HepG2 (cell line): ENCODE measurements around the gene SERPINA3. TPM values are rescaled to one million over a fixed set of nuclear protein-coding genes. Genes with fewer than 3 reads are reported as not detected.

Experiments
- KDM3A ChIP-seq: IDR thresholded peaks from 2 replicates; pipeline ENCODE4 v1.6.1; 2018; ENCODE audit warnings: low read depth, missing compliant biosample characterization
- SCMH1 ChIP-seq: sonication (generic); formaldehyde crosslinking; IDR thresholded peaks from 2 replicates; pipeline ENCODE4 v1.9.0; 2021; ENCODE audit warnings: missing genetic modification reagents, mild to moderate bottlenecking, borderline replicate concordance
- SMAD1 ChIP-seq: sonication (generic); formaldehyde crosslinking; IDR thresholded peaks from 2 replicates; pipeline ENCODE4 v1.4.0; 2020; ENCODE audit warnings: missing genetic modification reagents, low read depth, mild to moderate bottlenecking, borderline replicate concordance
- SRF ChIP-seq: IDR thresholded peaks from 2 replicates; pipeline ENCODE4 v1.6.1; 2011; ENCODE audit warnings: mild to moderate bottlenecking, low read depth, low read length, moderate library complexity
- ZBTB3 ChIP-seq: sonication (generic); formaldehyde crosslinking; IDR thresholded peaks from 2 replicates; pipeline ENCODE4 v1.4.0; 2020; ENCODE audit warnings: low read depth, mild to moderate bottlenecking, moderate library complexity, missing genetic modification reagents, borderline replicate concordance
- ZBTB40 ChIP-seq, 2 experiments: fragments of 450-650 bp in 1 of 2; sonication (generic) in 1 of 2; formaldehyde crosslinking in 1 of 2; IDR thresholded peaks; 2 replicates each; pipeline versions ENCODE4 v1.6.1 to v1.8.0; 2016 to 2022; ENCODE audit warnings: antibody characterized with exemption in 1 of 2, mild to moderate bottlenecking in 1 of 2, missing genetic modification reagents in 1 of 2
- ZNF230 ChIP-seq: sonication (generic); formaldehyde crosslinking; IDR thresholded peaks from 2 replicates; pipeline ENCODE4 v1.4.0; 2020; ENCODE audit warnings: mild to moderate bottlenecking, missing genetic modification reagents
- ZNF775 ChIP-seq: sonication (generic); formaldehyde crosslinking; IDR thresholded peaks from 2 replicates; pipeline ENCODE4 v1.4.0; 2020; ENCODE audit warnings: missing genetic modification reagents, mild to moderate bottlenecking, moderate library complexity, borderline replicate concordance
- ZNF83 ChIP-seq: sonication (generic); formaldehyde crosslinking; IDR thresholded peaks from 2 replicates; pipeline ENCODE4 v1.4.0; 2020; ENCODE audit warnings: missing genetic modification reagents, mild to moderate bottlenecking, borderline replicate concordance
- polyA plus RNA-seq, 8 experiments: library from polyadenylated mRNA; depleted of rRNA in 3 of 8; stranded (reverse) in 7 of 8; unstranded in 1 of 8; fragments of >200 nt; fragmentation: Illumina TruSeq in 4 of 8; extraction: Trizol in 4 of 8; gene quantifications; 2 replicates each; pipeline versions ENCODE4 v1.2.1 to v1.2.3, GENCODE V29; 2011 to 2016; ENCODE audit warnings: low read depth in 4 of 8, missing spikeins in 1 of 8, mixed read lengths in 1 of 8; ENCODE audit not compliant: insufficient read depth in 1 of 8
- total RNA-seq, 5 experiments: library from RNA; depleted of rRNA; stranded (reverse); fragments of >200 nt; fragmentation: Illumina TruSeq; extraction: Trizol; gene quantifications; 2 replicates each; pipeline ENCODE4 v1.2.3, GENCODE V29; 2016; ENCODE audit warnings: low read depth in 1 of 5
- TF ChIP-seq, protein P1 (sequence below): sonication (generic); formaldehyde crosslinking; IDR thresholded peaks from 2 replicates; pipeline ENCODE4 v1.4.0; 2020; ENCODE audit warnings: missing genetic modification reagents, borderline replicate concordance

The SERPINA3 gene
- total and polyA plus RNA-seq, 2 of the 13 experiments (the other 11 are each of a cell fraction or from before 2014, with no cell fraction given) = 825 to 2,200 TPM

GRCh38 chr14:94654071-94654861 is 42.1 kb downstream of the SERPINA3 start (continued):
- no peak for TF ChIP-seq ZBTB40 (IDR thresholded peaks at IDR 0.05)
- 0 out of 2 replicates have a peak, but pooled peaks have one; percentile 18 for TF ChIP-seq ZBTB40 (CRISPR knock-in tag; IDR thresholded peaks at IDR 0.05)
- TF ChIP-seq ZBTB3 (CRISPR knock-in tag) = no peak
- TF ChIP-seq SMAD1 (CRISPR knock-in tag) = no peak
- TF ChIP-seq, protein P1, sequence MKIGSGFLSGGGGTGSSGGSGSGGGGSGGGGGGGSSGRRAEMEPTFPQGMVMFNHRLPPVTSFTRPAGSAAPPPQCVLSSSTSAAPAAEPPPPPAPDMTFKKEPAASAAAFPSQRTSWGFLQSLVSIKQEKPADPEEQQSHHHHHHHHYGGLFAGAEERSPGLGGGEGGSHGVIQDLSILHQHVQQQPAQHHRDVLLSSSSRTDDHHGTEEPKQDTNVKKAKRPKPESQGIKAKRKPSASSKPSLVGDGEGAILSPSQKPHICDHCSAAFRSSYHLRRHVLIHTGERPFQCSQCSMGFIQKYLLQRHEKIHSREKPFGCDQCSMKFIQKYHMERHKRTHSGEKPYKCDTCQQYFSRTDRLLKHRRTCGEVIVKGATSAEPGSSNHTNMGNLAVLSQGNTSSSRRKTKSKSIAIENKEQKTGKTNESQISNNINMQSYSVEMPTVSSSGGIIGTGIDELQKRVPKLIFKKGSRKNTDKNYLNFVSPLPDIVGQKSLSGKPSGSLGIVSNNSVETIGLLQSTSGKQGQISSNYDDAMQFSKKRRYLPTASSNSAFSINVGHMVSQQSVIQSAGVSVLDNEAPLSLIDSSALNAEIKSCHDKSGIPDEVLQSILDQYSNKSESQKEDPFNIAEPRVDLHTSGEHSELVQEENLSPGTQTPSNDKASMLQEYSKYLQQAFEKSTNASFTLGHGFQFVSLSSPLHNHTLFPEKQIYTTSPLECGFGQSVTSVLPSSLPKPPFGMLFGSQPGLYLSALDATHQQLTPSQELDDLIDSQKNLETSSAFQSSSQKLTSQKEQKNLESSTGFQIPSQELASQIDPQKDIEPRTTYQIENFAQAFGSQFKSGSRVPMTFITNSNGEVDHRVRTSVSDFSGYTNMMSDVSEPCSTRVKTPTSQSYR = no peak
- TF ChIP-seq SRF = no peak
- peak; percentile 66; the same call in 1 of the 2 replicates for TF ChIP-seq ZNF230 (CRISPR knock-in tag)
- TF ChIP-seq SCMH1 = no peak
- TF ChIP-seq KDM3A (CRISPR knock-in tag) = no peak
- no peak for TF ChIP-seq ZNF775 (CRISPR knock-in tag)
- TF ChIP-seq ZNF83 = no peak
